ENCODE measurements around the gene RPP25L. TPM values are rescaled to one million over a fixed set of nuclear protein-coding genes. Genes with fewer than 3 reads are reported as not detected.

The RPP25L gene
- total RNA-seq, 1 experiment from 2014 or later = 51.1 TPM

GRCh38 chr9:34575241-34575640 is 36.7 kb downstream of the RPP25L start:
- Histone ChIP-seq H3K9me3 (ENCODE audit: control insufficient read depth in 1 of 2, insufficient read depth in 1 of 2, low read depth in 1 of 2, low read length in 2 of 2) (no peaks in the 10 kb centered on the region), H3K4me2 (ENCODE audit: low read length) (no peak overlapping the region), H3K4me3 (replicated peaks in 1 of 2; ENCODE audit: low read depth in 1 of 2, low read length in 2 of 2) (no peak overlapping the region), H3K9me2 (ENCODE audit: insufficient read depth) (no peaks in the 10 kb centered on the region), H3K9ac (ENCODE audit: low read length) (no peak overlapping the region), H3K36me3 (ENCODE audit: control insufficient read depth in 1 of 2, insufficient read depth in 2 of 2, low read length in 2 of 2) (no peaks in the 10 kb centered on the region), H3K27me3 (ENCODE audit: insufficient read depth, low read length) (no peaks in the 10 kb centered on the region), H3K27ac (ENCODE audit: low read depth, low read length) (no peak overlapping the region), H3K79me2 (ENCODE audit: insufficient read depth, low read length) (no peaks in the 10 kb centered on the region), H2AFZ (ENCODE audit: low read depth, low read length, poor library complexity, severe bottlenecking) (no peak overlapping the region), H4K20me1 (ENCODE audit: insufficient read depth) (no peaks in the 10 kb centered on the region), H3K4me1 (ENCODE audit: control insufficient read depth in 1 of 2, insufficient read depth in 2 of 2, low read length in 2 of 2) (no peaks in the 10 kb centered on the region; a peak in 1 of 4 replicates)
- ChIA-PET POLR2A (no interaction called here), CTCF (no interaction called here), RAD21 (ENCODE audit: low non-redundant PET in 1 of 2, low total read pairs in 2 of 2, uncharacterized antibody in 2 of 2, unreplicated experiment in 2 of 2) (no interaction called here)
- ATAC-seq = no peak
- intact Hi-C loops (cut with micrococcal nuclease) = no loop called here
- no peak for DNase-seq (ENCODE audit: low read depth, low spot score)
- TF ChIP-seq SP1 (IDR thresholded peaks at IDR 0.05; ENCODE audit: low read depth) (no peak), TCF7L2 (IDR thresholded peaks at IDR 0.05; ENCODE audit: borderline replicate concordance, extremely low read depth, insufficient read depth, insufficient read length) (no peak), FOSL1 (IDR thresholded peaks at IDR 0.05; ENCODE audit: low read depth) (no peak), EZH2 (IDR thresholded peaks at IDR 0.05) (no peak), YY1 (IDR thresholded peaks at IDR 0.05; ENCODE audit: extremely low read depth, insufficient replicate concordance, low read depth, low read length) (no peak), CTCF (IDR thresholded peaks at IDR 0.05 in 2 of 3, conservative IDR thresholded peaks at IDR 0.05 in 1 of 3; ENCODE audit: borderline replicate concordance in 1 of 3, insufficient read depth in 1 of 3, low read depth in 2 of 3, low read length in 2 of 3) (no peak), REST (IDR thresholded peaks at IDR 0.05; ENCODE audit: low read depth) (no peak), MAX (IDR thresholded peaks at IDR 0.05) (no peak), CBX3 (IDR thresholded peaks at IDR 0.05; ENCODE audit: low read depth) (no peak), EZH2phosphoT487 (IDR thresholded peaks at IDR 0.05; ENCODE audit: borderline replicate concordance) (no peak), EGR1 (IDR thresholded peaks at IDR 0.05; ENCODE audit: low read depth) (no peak), ZBTB33 (IDR thresholded peaks at IDR 0.05; ENCODE audit: extremely low read depth, insufficient replicate concordance, low read length) (no peak), RAD21 (IDR thresholded peaks at IDR 0.05; ENCODE audit: low read depth) (no peak), SIN3A (IDR thresholded peaks at IDR 0.05; ENCODE audit: low read depth) (no peak), POLR2A (IDR thresholded peaks at IDR 0.05; ENCODE audit: borderline replicate concordance, extremely low read depth, insufficient read depth, insufficient read length) (no peak), ZNF274 (IDR thresholded peaks at IDR 0.05; ENCODE audit: low read depth, low read length) (no peak)
- no TSS peak for BruUV-seq (replicated peaks)

Data from HCT116 (cell line).